Thymus (tissue), 11 donors: ENCODE measurements around the gene ZNF57. TPM values are rescaled to one million over a fixed set of nuclear protein-coding genes. Genes with fewer than 3 reads are reported as not detected.

Experiments used
- DNase-seq, 9 donors: peaks; one replicate each; pipeline ENCODE4 v3.0.0-alpha.2; 2013; ENCODE audit warnings: low spot score in 9 of 9, low read depth in 6 of 9, missing footprints in 1 of 9
- H3K27ac ChIP-seq, 2 donors: one replicate each; pipeline ENCODE4 v1.5.1; 2013; ENCODE audit warnings: control low read depth in 1 of 2, low read depth in 1 of 2, low read length in 1 of 2, mild to moderate bottlenecking in 1 of 2, moderate library complexity in 1 of 2
- H3K27me3 ChIP-seq, 2 donors: one replicate each; pipeline ENCODE4 v1.5.1; 2013; ENCODE audit warnings: low read length in 1 of 2; ENCODE audit not compliant: control insufficient read depth in 2 of 2, insufficient read depth in 1 of 2
- H3K36me3 ChIP-seq, 2 donors: one replicate each; pipeline ENCODE4 v1.5.1; 2013; ENCODE audit warnings: low read length in 1 of 2, mild to moderate bottlenecking in 1 of 2, moderate library complexity in 1 of 2; ENCODE audit not compliant: control insufficient read depth in 2 of 2, insufficient read depth in 2 of 2
- H3K4me1 ChIP-seq, 2 donors: one replicate each; pipeline ENCODE4 v1.5.1; 2013; ENCODE audit warnings: low read length in 2 of 2; ENCODE audit not compliant: control insufficient read depth in 2 of 2, insufficient read depth in 2 of 2
- H3K4me3 ChIP-seq, 2 donors: one replicate each; pipeline ENCODE4 v1.5.1; 2013; ENCODE audit warnings: low read length in 2 of 2, control low read depth in 1 of 2, mild to moderate bottlenecking in 1 of 2
- H3K9me3 ChIP-seq, 2 donors: one replicate each; pipeline ENCODE4 v1.5.1; 2013; ENCODE audit warnings: low read length in 1 of 2, mild to moderate bottlenecking in 1 of 2; ENCODE audit not compliant: control insufficient read depth in 2 of 2, insufficient read depth in 1 of 2
- WGBS: extraction: QIAGEN DNeasy Blood & Tissue Kit; methylation state at CpG from one replicate; pipeline ENCODE4 v1.1.7; 2013; 5-methylcytosine and 5-hydroxymethylcytosine counted together
- polyA plus RNA-seq: library from polyadenylated mRNA; stranded (reverse); fragments of 200-250 nt; gene quantifications from one replicate; pipeline ENCODE4 v1.2.3, GENCODE V29; 2013
- total RNA-seq: library from RNA; stranded (reverse); fragments of 120-200 nt; gene quantifications from one replicate; pipeline ENCODE4 v1.2.4, GENCODE V29; 2013
- donor health status: healthy.

Gene ZNF57
- total and polyA plus RNA-seq, 2 donors, result 3.3 to 7.8 TPM

DNA sequence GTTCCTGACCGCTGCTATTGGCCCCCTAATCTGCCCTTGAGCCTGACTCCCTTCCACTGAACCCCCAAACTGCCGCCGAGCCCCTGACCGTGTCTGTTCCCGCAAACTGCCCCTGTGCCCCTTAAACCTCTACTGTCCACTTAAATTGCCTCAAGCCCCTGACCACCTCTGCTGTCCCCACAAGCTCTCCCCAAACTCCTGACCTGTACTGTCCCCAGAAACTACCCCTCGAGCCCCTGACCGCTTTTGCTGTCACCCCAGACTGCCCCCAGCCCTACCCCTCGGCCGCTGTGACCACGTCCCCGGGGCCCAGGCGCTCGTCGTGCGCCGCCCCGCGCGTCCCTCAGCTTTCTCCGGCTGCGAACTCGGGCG is 43.7 kb downstream of the ZNF57 start:
- no peak for DNase-seq
- Histone ChIP-seq H3K27me3 (no peaks in the 10 kb centered on the region), H3K4me3 (peak overlapping the region; percentile 59 to 82), H3K36me3 (peaks cover 2 to 4% of the 10 kb centered on the region in 2 donors), H3K4me1 (peaks cover 11 to 18% of the 10 kb centered on the region in 2 donors), H3K27ac (peak overlapping the region in 1 of 2 donors; percentile 25), H3K9me3 (peaks cover 0 to 5% of the 10 kb centered on the region in 2 donors)
- 4% methylated on average over 23 of the region's 23 CpGs for WGBS

DNA sequence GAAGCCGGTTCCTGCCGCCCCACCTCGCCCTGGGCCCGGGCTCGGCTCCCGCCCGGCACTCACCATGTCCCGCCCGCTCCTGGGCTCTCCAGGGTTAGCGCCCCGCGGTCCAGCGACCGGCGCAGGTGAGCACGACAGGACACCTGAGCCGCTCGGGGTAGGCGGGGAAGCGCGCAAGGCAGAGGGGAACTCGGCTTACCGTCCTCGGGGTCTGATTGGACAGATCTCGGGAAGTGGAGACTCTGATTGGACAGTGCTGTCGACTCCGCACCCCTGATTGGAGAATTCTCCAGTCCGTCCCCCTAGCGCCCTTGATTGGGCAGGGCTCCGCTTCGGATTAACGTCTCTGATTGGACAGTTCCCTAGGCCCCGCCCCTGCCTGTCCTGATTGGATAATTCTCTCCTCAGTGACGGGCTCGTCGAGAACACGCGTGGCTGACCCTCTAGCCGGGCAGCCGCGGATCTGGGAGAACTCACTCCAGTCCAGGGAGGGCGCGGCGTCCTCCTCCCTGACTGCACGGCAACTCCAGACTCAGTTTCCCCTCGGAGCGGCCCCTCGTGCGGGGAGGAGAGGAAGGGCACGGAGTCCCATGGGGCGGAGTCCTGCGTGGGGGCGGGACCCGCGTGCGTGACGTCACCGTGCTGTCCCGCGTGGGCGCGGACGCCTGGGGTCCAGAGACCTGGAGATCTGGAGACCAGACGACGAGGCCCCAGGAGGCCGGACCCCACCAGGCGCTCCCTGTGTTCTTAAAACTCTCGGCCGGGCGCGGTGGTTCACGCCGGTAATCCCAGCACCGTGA is 44.2 kb downstream of the ZNF57 start, which contains the start of gene ZNF77:
Gene ZNF77 (minus strand): TSS at position 197 of the 800 bp plus-strand sequence. CDS start 131 bp downstream, at position 66.
- Histone ChIP-seq H3K4me3 (peak within 1 kb of the TSS; percentile 59 to 82), H3K9me3 (peaks cover 0 to 6% of the 10 kb centered on the region in 2 donors), H3K36me3 (no peaks in the 10 kb centered on the region), H3K4me1 (peaks cover 15 to 23% of the 10 kb centered on the region in 2 donors), H3K27ac (peak within 1 kb of the TSS; percentile 70 to 88), H3K27me3 (no peaks in the 10 kb centered on the region)
- DNase-seq, result peak; percentile 93 to 99 (median 97)
- 1% methylated on average over 74 of the region's 74 CpGs for WGBS

DNA sequence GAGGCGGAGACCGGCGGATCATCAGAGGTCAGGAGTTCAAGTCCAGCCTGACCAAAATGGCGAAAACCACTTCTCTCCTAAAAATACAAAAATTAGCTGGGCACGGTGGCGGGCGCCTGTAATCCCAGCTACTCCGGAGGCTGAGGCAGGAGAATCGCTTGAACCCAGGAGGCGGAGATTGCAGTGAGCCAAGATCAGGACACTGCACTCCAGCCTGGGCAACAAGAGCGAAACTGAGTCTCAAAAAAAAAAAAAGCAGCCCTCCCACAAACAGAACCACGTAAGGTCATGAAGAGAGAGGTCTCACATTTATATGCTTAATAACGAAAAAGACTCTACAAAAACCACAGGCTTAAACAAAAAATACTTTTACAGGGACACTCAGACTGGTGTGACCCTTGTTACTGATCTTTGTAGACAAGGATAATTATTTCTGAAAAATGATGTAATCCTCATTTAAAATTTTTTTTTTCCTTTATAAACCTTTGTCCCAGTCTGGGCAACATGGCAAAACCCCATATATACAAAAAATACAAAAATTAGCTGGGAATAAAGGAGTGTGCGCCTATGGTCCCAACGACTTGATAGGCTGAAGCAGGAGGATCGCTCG is 45.0 kb downstream of the ZNF57 start:
- Histone ChIP-seq H3K36me3 (no peaks in the 10 kb centered on the region), H3K9me3 (peaks cover 0 to 10% of the 10 kb centered on the region in 2 donors), H3K4me3 (peak overlapping the region; percentile 59 to 82), H3K27me3 (no peaks in the 10 kb centered on the region), H3K27ac (no peak overlapping the region), H3K4me1 (peaks cover 15 to 25% of the 10 kb centered on the region in 2 donors)
- no peak for DNase-seq
- WGBS, result 61% methylated on average over 17 of the region's 17 CpGs

GRCh38 chr19:2949939-2950285 is 49.2 kb downstream of the ZNF57 start:
- Histone ChIP-seq H3K4me1 (peaks cover 9 to 22% of the 10 kb centered on the region in 2 donors), H3K4me3 (peak overlapping the region; percentile 67 to 97), H3K9me3 (peaks cover 0 to 10% of the 10 kb centered on the region in 2 donors), H3K36me3 (no peaks in the 10 kb centered on the region), H3K27ac (peak overlapping the region; percentile 89 to 93), H3K27me3 (no peaks in the 10 kb centered on the region)
- DNase-seq, result no peak
- under 1% methylated on average over 11 of the region's 11 CpGs for WGBS

- Histone ChIP-seq H3K27me3 (no peaks in the 10 kb centered on the region), H3K36me3 (no peaks in the 10 kb centered on the region), H3K4me1 (peaks cover 7 to 16% of the 10 kb centered on the region in 2 donors), H3K9me3 (peaks cover 0 to 5% of the 10 kb centered on the region in 2 donors), H3K27ac (peak overlapping the region; percentile 89 to 93), H3K4me3 (peak overlapping the region; percentile 67 to 97)
- WGBS, result under 1% methylated on average over 53 of the region's 53 CpGs
- DNase-seq, result peak; percentile 95 to 100 (median 98)
Observed at GRCh38 chr19:2950286-2951124, 49.8 kb downstream of the ZNF57 start.

DNA sequence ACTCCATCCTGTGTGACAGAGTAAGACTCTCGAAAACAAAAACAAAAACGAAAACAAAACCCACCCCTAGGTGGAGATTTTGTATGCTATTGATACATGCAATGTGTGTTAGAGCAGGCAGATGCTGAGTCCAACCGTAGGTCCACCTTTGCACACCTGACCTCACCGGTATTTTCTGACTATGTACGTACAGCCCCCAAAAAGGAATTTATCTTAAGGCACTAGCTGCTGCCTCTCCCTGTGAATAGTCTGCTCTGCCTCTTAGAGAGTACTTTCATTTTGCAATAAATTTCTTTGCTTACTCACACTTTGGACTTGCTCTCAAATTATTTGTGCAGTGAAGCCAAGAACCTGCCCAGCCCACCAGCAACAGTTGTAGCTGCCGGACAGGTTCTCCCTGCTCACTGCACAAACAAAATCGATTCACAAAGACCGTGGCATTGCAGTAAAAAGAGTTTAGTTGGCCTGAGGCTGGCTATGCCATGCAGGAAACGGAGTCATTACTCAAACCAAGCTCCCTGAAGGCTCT is 52.3 kb downstream of the ZNF57 start:
- WGBS, result 83% methylated on average over 9 of the region's 9 CpGs
- peaks cover 7 to 14% of the 10 kb centered on the region in 2 donors for H3K4me1 ChIP-seq
- no peak for DNase-seq
- peaks cover 0 to 5% of the 10 kb centered on the region in 2 donors for H3K9me3 ChIP-seq
- H3K36me3 ChIP-seq, result no peaks in the 10 kb centered on the region
- no peak overlapping the region for H3K27ac ChIP-seq
- no peak overlapping the region for H3K4me3 ChIP-seq
- no peaks in the 10 kb centered on the region for H3K27me3 ChIP-seq

GRCh38 chr19:2957160-2957559 is 56.4 kb downstream of the ZNF57 start:
- Histone ChIP-seq H3K9me3 (no peaks in the 10 kb centered on the region), H3K27me3 (no peaks in the 10 kb centered on the region), H3K4me3 (no peak overlapping the region), H3K4me1 (peaks cover under 1% of the 10 kb centered on the region in 2 donors), H3K36me3 (no peaks in the 10 kb centered on the region), H3K27ac (no peak overlapping the region)
- DNase-seq, result no peak
- 98% methylated on average over 5 of the region's 5 CpGs for WGBS

GRCh38 chr19:2960120-2960519 is 59.4 kb downstream of the ZNF57 start:
- no peak overlapping the region for H3K27ac ChIP-seq
- WGBS, result 91% methylated on average over 12 of the region's 12 CpGs
- DNase-seq, result no peak
- H3K27me3 ChIP-seq, result no peaks in the 10 kb centered on the region
- no peaks in the 10 kb centered on the region for H3K36me3 ChIP-seq
- peaks cover 2 to 4% of the 10 kb centered on the region in 2 donors for H3K4me1 ChIP-seq
- no peaks in the 10 kb centered on the region for H3K9me3 ChIP-seq
- no peak overlapping the region for H3K4me3 ChIP-seq
